IMR-90 (cell line): ENCODE data around the gene PRKN. TPM values are rescaled to one million over a fixed set of nuclear protein-coding genes. Genes with fewer than 3 reads are reported as not detected.

Experiments used
- ATAC-seq: fragments of 200-7000 bp; cut with Tn5 transposase; 2 replicates; pipeline ENCODE4 v1.9.1; 2020; ENCODE audit warnings: low read depth, mild to moderate bottlenecking, moderate library complexity
- BruUV-seq: library from RNA; stranded (reverse); fragments of 400-500 nt; replicated peaks from 2 replicates; lab custom pipeline; 2021; lab: Mats Ljungman, UMichigan
- CTCF ChIA-PET: fragments of 300-600 bp; formaldehyde crosslinking; extraction: SDS; loops from one replicate; lab custom pipeline; 2021; ENCODE audit warnings: antibody characterized with exemption; lab: Yijun Ruan, JAX
- POLR2A ChIA-PET: fragments of 300-600 bp; sonication (Branson Sonifier 250); formaldehyde crosslinking; loops from one replicate; lab custom pipeline; 2022; ENCODE audit warnings: antibody characterized with exemption; ENCODE audit not compliant: unreplicated experiment; lab: Charles Lee
- DNase-seq: peaks from one replicate; pipeline ENCODE4 v3.0.0; 2013
- H2AFZ ChIP-seq: replicated peaks from 2 replicates; pipeline ENCODE3; 2013; ENCODE audit warnings: low read length, mild to moderate bottlenecking; ENCODE audit not compliant: poor library complexity
- H2AK5ac ChIP-seq: 2 replicates; pipeline ENCODE4 v1.6.1; 2013; ENCODE audit warnings: low read depth, low read length, inconsistent platforms
- H2AK9ac ChIP-seq: replicated peaks from 2 replicates; pipeline ENCODE3; 2013; ENCODE audit warnings: mild to moderate bottlenecking, low read depth, low read length, moderate library complexity; ENCODE audit not compliant: poor library complexity
- H2BK120ac ChIP-seq: 2 replicates; pipeline ENCODE4 v1.6.1; 2013; ENCODE audit warnings: low read depth, low read length, inconsistent platforms
- H2BK15ac ChIP-seq: 3 replicates; pipeline ENCODE4 v1.6.1; 2013; ENCODE audit warnings: low read depth, low read length, inconsistent platforms
- H2BK20ac ChIP-seq: 2 replicates; pipeline ENCODE4 v1.6.1; 2013; ENCODE audit warnings: low read depth, mild to moderate bottlenecking, inconsistent platforms, low read length, moderate library complexity
- H2BK5ac ChIP-seq: 2 replicates; pipeline ENCODE4 v1.6.1; 2013; ENCODE audit warnings: mild to moderate bottlenecking, low read depth, low read length, inconsistent platforms; ENCODE audit not compliant: poor library complexity, severe bottlenecking
- H3K14ac ChIP-seq: replicated peaks from 2 replicates; pipeline ENCODE4 v1.6.1; 2013; ENCODE audit warnings: low read depth, low read length, inconsistent platforms
- H3K18ac ChIP-seq: 2 replicates; pipeline ENCODE4 v1.6.1; 2013; ENCODE audit warnings: low read depth, low read length, control low read depth
- H3K23ac ChIP-seq: 2 replicates; pipeline ENCODE4 v1.6.1; 2013; ENCODE audit warnings: low read depth, low read length, inconsistent platforms
- H3K27ac ChIP-seq: 2 replicates; pipeline ENCODE4 v1.5.1; 2013; ENCODE audit warnings: mild to moderate bottlenecking, control low read depth, low read length; ENCODE audit not compliant: insufficient read depth
- H3K27me3 ChIP-seq: 2 replicates; pipeline ENCODE4 v1.6.1; 2013; ENCODE audit warnings: low read length; ENCODE audit not compliant: control insufficient read depth, insufficient read depth
- H3K36me3 ChIP-seq: 2 replicates; pipeline ENCODE4 v1.6.1; 2013; ENCODE audit warnings: low read length, mixed read lengths; ENCODE audit not compliant: control insufficient read depth, insufficient read depth
- H3K4ac ChIP-seq: 2 replicates; pipeline ENCODE4 v1.6.1; 2013; ENCODE audit warnings: low read depth, low read length, inconsistent platforms
- H3K4me1 ChIP-seq: 2 replicates; pipeline ENCODE4 v1.6.1; 2013; ENCODE audit warnings: low read length, mixed read lengths; ENCODE audit not compliant: control insufficient read depth, insufficient read depth
- H3K4me2 ChIP-seq: 2 replicates; pipeline ENCODE4 v1.6.1; 2013; ENCODE audit warnings: low read depth, mild to moderate bottlenecking, control low read depth, low read length, moderate library complexity
- H3K4me3 ChIP-seq: 2 replicates; pipeline ENCODE4 v1.5.1; 2013; ENCODE audit warnings: low read depth, mild to moderate bottlenecking, control low read depth, low read length, moderate library complexity; ENCODE audit not compliant: insufficient read depth
- H3K56ac ChIP-seq: 2 replicates; pipeline ENCODE4 v1.6.1; 2013; ENCODE audit warnings: low read length, inconsistent platforms; ENCODE audit not compliant: insufficient read depth; ENCODE audit errors: extremely low read depth
- H3K79me1 ChIP-seq, 2 experiments: 2 replicates each; pipeline ENCODE4 v1.6.1; 2013; ENCODE audit warnings: low read length in 2 of 2, inconsistent platforms in 1 of 2, low read depth in 1 of 2
- H3K9ac ChIP-seq: 2 replicates; pipeline ENCODE4 v1.6.1; 2013; ENCODE audit warnings: low read depth, low read length, control low read depth
- H3K9me1 ChIP-seq: 2 replicates; pipeline ENCODE4 v1.6.1; 2013; ENCODE audit warnings: low read length, inconsistent platforms; ENCODE audit not compliant: insufficient read depth
- H3K9me3 ChIP-seq: 2 replicates; pipeline ENCODE4 v1.6.1; 2013; ENCODE audit warnings: low read length; ENCODE audit not compliant: control insufficient read depth, insufficient read depth
- H4K20me1 ChIP-seq: 2 replicates; pipeline ENCODE4 v1.6.1; 2013; ENCODE audit warnings: low read length, inconsistent platforms; ENCODE audit not compliant: insufficient read depth
- H4K5ac ChIP-seq: 2 replicates; pipeline ENCODE4 v1.6.1; 2013; ENCODE audit warnings: mild to moderate bottlenecking, low read depth, low read length, control low read depth
- H4K8ac ChIP-seq, 2 experiments: 2 replicates each; pipeline ENCODE4 v1.6.1; 2013; ENCODE audit warnings: low read depth in 2 of 2, low read length in 2 of 2, control low read depth in 1 of 2, inconsistent platforms in 1 of 2
- H4K91ac ChIP-seq: 2 replicates; pipeline ENCODE4 v1.6.1; 2013; ENCODE audit warnings: low read depth, low read length, inconsistent platforms; ENCODE audit not compliant: insufficient read depth
- BHLHE40 ChIP-seq: fragments of 150-350 bp; IDR thresholded peaks from 2 replicates; pipeline ENCODE4 v1.6.1; 2016; ENCODE audit warnings: mild to moderate bottlenecking, low read depth, low read length
- CEBPB ChIP-seq: IDR thresholded peaks from 2 replicates; pipeline ENCODE4 v1.6.1; 2012; ENCODE audit warnings: low read depth, low read length, improper control_type of control experiment
- FOS ChIP-seq: fragments of 150-350 bp; IDR thresholded peaks from 2 replicates; pipeline ENCODE4 v1.6.1; 2016; ENCODE audit warnings: low read depth, low read length
- MAZ ChIP-seq: IDR thresholded peaks from 2 replicates; pipeline ENCODE4 v1.6.1; 2012; ENCODE audit warnings: low read depth, mild to moderate bottlenecking, low read length, improper control_type of control experiment, moderate library complexity, borderline replicate concordance
- POLR2A ChIP-seq: IDR thresholded peaks from 2 replicates; pipeline ENCODE4 v1.6.1; 2012; ENCODE audit warnings: mild to moderate bottlenecking, low read depth, low read length
- RAD21 ChIP-seq: IDR thresholded peaks from 2 replicates; pipeline ENCODE4 v1.6.1; 2012; ENCODE audit warnings: low read length, improper control_type of control experiment
- RCOR1 ChIP-seq: IDR thresholded peaks from 2 replicates; pipeline ENCODE4 v1.6.1; 2012; ENCODE audit warnings: mild to moderate bottlenecking, low read length, improper control_type of control experiment; ENCODE audit not compliant: insufficient replicate concordance
- WGBS, 2 experiments: methylation state at CpG; one replicate each; pipeline versions ENCODE4 v1.1.5 to v1.1.7; 2013; ENCODE audit warnings: missing lambda C conversion rate in 2 of 2; ENCODE audit not compliant: insufficient read length in 1 of 2; ENCODE audit errors: extremely low coverage in 2 of 2; 5-methylcytosine and 5-hydroxymethylcytosine counted together
- dilution Hi-C: fragments of 300-500 bp; cut with HindIII; formaldehyde crosslinking; loops from one replicate; pipeline ENCODE4 v1.14.3; 2018; ENCODE audit warnings: low sequenced_read_pairs; ENCODE audit not compliant: unreplicated experiment
- in situ Hi-C: fragments of 300-500 bp; cut with MboI; formaldehyde crosslinking; loops from 3 replicates; pipeline ENCODE4 v1.14.3; 2019; ENCODE audit warnings: low sequenced_read_pairs, inconsistent platforms, mixed read lengths
- intact Hi-C: fragments of 100-400 bp; cut with micrococcal nuclease; formaldehyde crosslinking; loops from 2 replicates; pipeline ENCODE4 v1.10.0; 2022
- polyA plus RNA-seq, 3 experiments: library from polyadenylated mRNA; depleted of rRNA; stranded (reverse); fragments of >200 nt; gene quantifications; 2 replicates each; pipeline ENCODE4 v1.2.3, GENCODE V29; 2012; ENCODE audit warnings: low replicate concordance in 1 of 3
- total RNA-seq: library from RNA; depleted of rRNA; stranded (reverse); fragments of >200 nt; gene quantifications from 2 replicates; pipeline ENCODE4 v1.2.3, GENCODE V29; 2012

The PRKN gene
- total and polyA plus RNA-seq, 2 of the 4 experiments (the other 2 are of a cell fraction), result 0.15 to 0.18 TPM

DNA sequence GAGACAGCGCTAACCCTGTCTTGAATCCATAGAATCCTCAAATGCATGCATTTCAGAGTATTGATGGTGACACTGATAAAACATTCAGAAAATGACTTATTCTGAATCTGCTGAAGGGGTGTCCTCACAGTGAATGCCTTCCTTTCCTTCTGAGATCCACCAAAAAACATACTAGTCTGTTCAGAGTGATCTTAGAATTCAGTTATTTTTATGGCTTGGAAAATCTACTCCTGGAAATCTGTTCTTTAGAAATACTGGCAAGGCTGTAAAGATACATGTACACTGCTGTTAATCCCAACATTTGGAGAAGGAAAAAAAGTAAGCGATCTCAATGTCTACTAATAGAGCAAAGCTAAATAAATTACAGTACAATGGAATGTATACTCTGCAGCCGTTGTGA, 781.1 kb downstream of the PRKN start:
- Histone ChIP-seq H3K36me3 (no peaks in the 10 kb centered on the region), H2BK5ac (no peak overlapping the region), H3K9me3 (peaks cover 5% of the 10 kb centered on the region), H3K56ac (no peak overlapping the region), H2AK5ac (no peak overlapping the region), H2BK15ac (no peak overlapping the region), H4K8ac (no peak overlapping the region), H3K79me1 (no peaks in the 10 kb centered on the region), H3K27me3 (no peaks in the 10 kb centered on the region), H3K14ac (no peak overlapping the region), H3K9ac (no peak overlapping the region), H3K27ac (no peak overlapping the region), H3K4me2 (no peak overlapping the region), H4K91ac (no peak overlapping the region), H3K4me1 (no peaks in the 10 kb centered on the region), H2BK20ac (no peak overlapping the region), H3K4ac (no peak overlapping the region), H2AK9ac (no peak overlapping the region), H2BK120ac (no peak overlapping the region), H2AFZ (no peak overlapping the region), H4K20me1 (no peaks in the 10 kb centered on the region), H3K4me3 (no peak overlapping the region), H3K18ac (no peak overlapping the region), H3K9me1 (no peaks in the 10 kb centered on the region), H3K23ac (no peak overlapping the region), H4K5ac (no peak overlapping the region)
- TF ChIP-seq POLR2A (no peak), CEBPB (no peak), BHLHE40 (no peak), RCOR1 (no peak), RAD21 (no peak), MAZ (no peak), FOS (no peak)
- ChIA-PET CTCF (no interaction called here), POLR2A (no interaction called here)
- no TSS peak for BruUV-seq
- in situ Hi-C loops (no loop called here), dilution Hi-C loops (no loop called here), intact Hi-C loops (no loop called here)
- ATAC-seq (no peak), DNase-seq (no peak)
- WGBS, 2 experiments, result no CpG with 5 or more reads among the region's 3 CpGs
